ENCODE data around the gene GNG7. TPM values are rescaled to one million over a fixed set of nuclear protein-coding genes. Genes with fewer than 3 reads are reported as not detected.
A peak's percentile ranks its signal among the peaks of the same experiment; 100 is the strongest.
"Not testable (repeated sequence)": the region's sequence is repeated elsewhere in the genome, so short reads cannot be mapped to it uniquely, and the experiment has no call there.

Gene GNG7
- total and polyA plus RNA-seq, 12 donors: 0.83 to 16.5 (median 7.8) TPM

DNA sequence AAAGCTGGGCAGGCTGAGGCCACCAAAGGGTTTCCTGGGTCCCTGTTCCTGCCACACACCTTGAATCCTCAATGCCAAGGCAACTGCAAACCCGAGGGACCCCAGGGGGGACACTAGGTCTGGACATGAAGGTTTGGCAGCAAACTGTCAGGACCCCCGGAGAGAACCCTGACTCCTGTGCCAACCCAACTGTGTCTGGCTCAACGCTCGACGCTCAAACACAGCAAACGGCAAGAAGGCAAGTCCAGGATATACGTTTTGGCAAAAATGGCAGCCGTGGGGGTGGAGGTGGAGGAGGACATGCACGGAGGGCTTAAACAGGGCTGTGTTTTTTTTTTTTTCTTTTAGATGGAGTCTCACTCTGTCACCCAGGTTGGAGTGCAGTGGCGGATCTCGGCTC, 153.5 kb downstream of the GNG7 start:
- H3K4me3 ChIP-seq: no peak overlapping the region
- no peaks in the 10 kb centered on the region for H3K27me3 ChIP-seq
- H3K36me3 ChIP-seq (replicated peaks in 1 of 2): no peaks in the 10 kb centered on the region
- no peak for TF ChIP-seq POLR2A (IDR thresholded peaks at IDR 0.05)
- TF ChIP-seq, protein P1, sequence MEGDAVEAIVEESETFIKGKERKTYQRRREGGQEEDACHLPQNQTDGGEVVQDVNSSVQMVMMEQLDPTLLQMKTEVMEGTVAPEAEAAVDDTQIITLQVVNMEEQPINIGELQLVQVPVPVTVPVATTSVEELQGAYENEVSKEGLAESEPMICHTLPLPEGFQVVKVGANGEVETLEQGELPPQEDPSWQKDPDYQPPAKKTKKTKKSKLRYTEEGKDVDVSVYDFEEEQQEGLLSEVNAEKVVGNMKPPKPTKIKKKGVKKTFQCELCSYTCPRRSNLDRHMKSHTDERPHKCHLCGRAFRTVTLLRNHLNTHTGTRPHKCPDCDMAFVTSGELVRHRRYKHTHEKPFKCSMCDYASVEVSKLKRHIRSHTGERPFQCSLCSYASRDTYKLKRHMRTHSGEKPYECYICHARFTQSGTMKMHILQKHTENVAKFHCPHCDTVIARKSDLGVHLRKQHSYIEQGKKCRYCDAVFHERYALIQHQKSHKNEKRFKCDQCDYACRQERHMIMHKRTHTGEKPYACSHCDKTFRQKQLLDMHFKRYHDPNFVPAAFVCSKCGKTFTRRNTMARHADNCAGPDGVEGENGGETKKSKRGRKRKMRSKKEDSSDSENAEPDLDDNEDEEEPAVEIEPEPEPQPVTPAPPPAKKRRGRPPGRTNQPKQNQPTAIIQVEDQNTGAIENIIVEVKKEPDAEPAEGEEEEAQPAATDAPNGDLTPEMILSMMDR (IDR thresholded peaks at IDR 0.05): no peak
- intact Hi-C loops (cut with DNase I): loop anchor here in 1 of 2 donors (10.0 kb wide), 1 partner anchor 54 kb away; no protein-coding TSS in a partner anchor
- H3K27ac ChIP-seq: peak overlapping the region in 2 of 5 donors; percentile 21 to 85
- no peak for DNase-seq
- no peaks in the 10 kb centered on the region for H3K9me3 ChIP-seq (replicated peaks in 1 of 3)
- H3K4me1 ChIP-seq (replicated peaks in 1 of 2): peaks cover 19 to 36% of the 10 kb centered on the region in 2 donors
- 92 to 96% (median 94%) methylated on average over 10 to 11 of the region's 11 CpGs for WGBS, 4 donors

DNA sequence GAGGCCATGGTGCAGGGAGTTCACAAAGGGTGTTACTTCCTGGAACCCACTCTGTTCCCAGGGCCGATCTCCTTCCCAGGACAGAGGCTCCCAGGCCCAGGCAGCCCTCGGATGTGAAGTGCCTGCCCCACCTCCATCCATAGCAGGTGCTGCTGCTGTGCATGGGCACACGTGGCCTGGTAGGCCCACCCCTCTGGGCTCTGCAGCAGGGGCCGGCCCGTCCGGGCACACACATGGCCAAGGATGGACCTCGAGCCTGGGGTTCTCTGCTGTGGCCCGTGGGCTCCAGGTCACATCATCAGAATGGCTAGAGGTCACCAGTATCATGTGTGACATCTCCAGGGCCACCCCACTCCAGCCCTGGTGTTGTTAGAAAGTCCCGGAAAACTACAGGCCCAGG, 154.8 kb downstream of the GNG7 start:
- Histone ChIP-seq H3K27me3 (no peaks in the 10 kb centered on the region), H3K4me1 (replicated peaks in 1 of 2) (peaks cover 29 to 48% of the 10 kb centered on the region in 2 donors), H3K36me3 (replicated peaks in 1 of 2) (no peaks in the 10 kb centered on the region), H3K4me3 (no peak overlapping the region), H3K9me3 (replicated peaks in 1 of 3) (no peaks in the 10 kb centered on the region), H3K27ac (peak overlapping the region in 3 of 5 donors; percentile 90 to 98 (median 97))
- DNase-seq: no peak
- TF ChIP-seq POLR2A (IDR thresholded peaks at IDR 0.05): no peak
- TF ChIP-seq, protein P1 (IDR thresholded peaks at IDR 0.05): no peak
- 83 to 93% (median 91%) methylated on average over 2 to 9 of the region's 9 CpGs for WGBS, 4 donors
- intact Hi-C loops (cut with DNase I): loop anchor here in 1 of 2 donors (10.0 kb wide), 1 partner anchor 53 kb away; no protein-coding TSS in a partner anchor

DNA sequence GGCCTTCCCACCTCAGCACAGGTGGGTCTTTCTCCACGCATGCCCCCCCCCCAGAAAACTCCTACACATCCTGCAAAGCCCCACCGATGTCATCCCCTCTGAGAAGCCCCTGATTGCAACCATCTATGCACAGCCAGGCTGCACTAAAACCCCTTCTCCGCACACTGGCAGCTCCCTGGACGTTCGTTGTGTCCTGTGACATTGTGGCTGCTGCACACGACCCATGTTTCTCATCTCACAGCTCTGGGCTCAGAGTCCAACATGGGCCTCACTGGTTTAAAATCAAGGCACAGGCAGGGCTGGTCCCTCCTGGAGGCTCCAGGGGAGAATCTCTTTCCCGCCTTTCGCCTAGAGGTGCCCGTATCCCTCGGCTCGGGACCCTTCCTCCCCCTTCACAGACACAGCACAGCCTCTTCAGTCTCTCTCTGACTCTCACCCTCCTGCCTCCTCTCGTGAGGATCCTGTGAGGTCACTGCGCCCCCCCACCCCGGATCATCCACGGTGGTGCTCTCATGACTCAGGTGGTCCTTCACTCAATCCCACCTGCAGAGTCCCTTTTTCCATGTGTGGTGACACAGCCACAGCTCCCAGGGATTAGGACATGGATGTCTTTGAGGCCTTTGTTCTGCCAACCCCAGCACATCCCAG, 155.3 kb downstream of the GNG7 start:
- WGBS, 4 donors: 79 to 91% (median 85%) methylated on average over 13 to 15 of the region's 15 CpGs
- Histone ChIP-seq H3K4me1 (replicated peaks in 1 of 2) (peaks cover 35 to 54% of the 10 kb centered on the region in 2 donors), H3K27me3 (no peaks in the 10 kb centered on the region), H3K4me3 (no peak overlapping the region), H3K36me3 (replicated peaks in 1 of 2) (no peaks in the 10 kb centered on the region), H3K9me3 (replicated peaks in 1 of 3) (no peaks in the 10 kb centered on the region), H3K27ac (peak overlapping the region in 4 of 5 donors; percentile 84 to 98 (median 94))
- intact Hi-C loops (cut with DNase I): loop anchor here in 1 of 2 donors (10.0 kb wide), 1 partner anchor 52 kb away; no protein-coding TSS in a partner anchor
- TF ChIP-seq, protein P1 (IDR thresholded peaks at IDR 0.05): no peak
- TF ChIP-seq POLR2A (IDR thresholded peaks at IDR 0.05): no peak
- DNase-seq: no peak

DNA sequence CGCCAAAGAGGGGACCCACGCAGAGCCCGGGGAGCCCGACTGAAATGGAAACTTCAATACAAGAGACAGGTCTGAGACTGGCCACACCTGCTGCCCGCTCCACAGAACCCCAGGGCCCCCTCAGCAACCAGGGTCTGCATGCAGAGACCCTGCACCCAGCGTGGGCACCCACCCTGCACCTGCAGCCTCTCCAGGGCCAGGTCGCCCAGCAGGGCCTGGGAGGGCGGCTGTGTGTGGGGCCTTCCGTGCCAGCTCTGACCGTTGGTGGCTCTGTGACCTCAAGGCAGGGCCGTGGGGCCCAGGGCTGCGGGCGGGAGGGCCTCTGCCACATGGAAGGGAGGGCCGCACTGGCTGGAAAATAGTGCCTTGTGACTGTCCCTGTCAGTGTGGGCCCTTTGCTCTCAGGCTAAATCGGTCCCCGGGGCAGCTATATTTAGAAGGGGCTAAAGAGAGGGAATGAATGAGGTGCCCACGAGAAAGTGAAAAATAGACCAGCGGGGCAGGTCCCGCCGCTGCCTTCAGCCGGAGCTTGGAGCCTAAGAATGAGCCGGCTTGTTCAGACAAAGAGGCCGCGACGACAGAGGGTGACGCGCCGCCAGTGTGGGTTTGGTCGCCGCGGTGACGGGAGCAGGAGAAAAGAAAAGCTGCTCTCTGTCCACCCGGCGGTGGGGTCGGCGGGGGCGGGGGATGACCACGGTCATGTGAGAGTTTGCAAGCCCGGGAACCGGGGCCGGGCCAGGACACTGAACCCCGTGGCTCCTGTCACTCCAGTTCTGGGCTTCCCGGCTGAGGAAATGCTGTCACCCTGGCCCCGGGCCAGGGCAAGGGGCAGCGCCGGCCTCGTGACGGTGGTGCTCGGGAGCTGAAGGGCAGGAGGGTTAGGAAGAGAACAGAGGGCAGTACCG, 156.1 kb downstream of the GNG7 start:
- WGBS, 4 donors: 33 to 50% (median 35%) methylated on average over 21 to 50 of the region's 50 CpGs
- intact Hi-C loops (cut with DNase I): loop anchor here in 1 of 2 donors (10.0 kb wide), 1 partner anchor 52 kb away; no protein-coding TSS in a partner anchor
- H3K27ac ChIP-seq: peak overlapping the region; percentile 79 to 98 (median 90)
- no peaks in the 10 kb centered on the region for H3K36me3 ChIP-seq (replicated peaks in 1 of 2)
- DNase-seq: peak; percentile 82 to 97 (median 91)
- TF ChIP-seq, protein P1 (IDR thresholded peaks at IDR 0.05): no peak
- TF ChIP-seq POLR2A (IDR thresholded peaks at IDR 0.05): peak in 1 of 2 donors; percentile 67
- H3K9me3 ChIP-seq (replicated peaks in 1 of 3): no peaks in the 10 kb centered on the region
- H3K27me3 ChIP-seq: no peaks in the 10 kb centered on the region
- peaks cover 40 to 62% of the 10 kb centered on the region in 2 donors for H3K4me1 ChIP-seq (replicated peaks in 1 of 2)
- peak overlapping the region in 1 of 4 donors; percentile 14 for H3K4me3 ChIP-seq

DNA sequence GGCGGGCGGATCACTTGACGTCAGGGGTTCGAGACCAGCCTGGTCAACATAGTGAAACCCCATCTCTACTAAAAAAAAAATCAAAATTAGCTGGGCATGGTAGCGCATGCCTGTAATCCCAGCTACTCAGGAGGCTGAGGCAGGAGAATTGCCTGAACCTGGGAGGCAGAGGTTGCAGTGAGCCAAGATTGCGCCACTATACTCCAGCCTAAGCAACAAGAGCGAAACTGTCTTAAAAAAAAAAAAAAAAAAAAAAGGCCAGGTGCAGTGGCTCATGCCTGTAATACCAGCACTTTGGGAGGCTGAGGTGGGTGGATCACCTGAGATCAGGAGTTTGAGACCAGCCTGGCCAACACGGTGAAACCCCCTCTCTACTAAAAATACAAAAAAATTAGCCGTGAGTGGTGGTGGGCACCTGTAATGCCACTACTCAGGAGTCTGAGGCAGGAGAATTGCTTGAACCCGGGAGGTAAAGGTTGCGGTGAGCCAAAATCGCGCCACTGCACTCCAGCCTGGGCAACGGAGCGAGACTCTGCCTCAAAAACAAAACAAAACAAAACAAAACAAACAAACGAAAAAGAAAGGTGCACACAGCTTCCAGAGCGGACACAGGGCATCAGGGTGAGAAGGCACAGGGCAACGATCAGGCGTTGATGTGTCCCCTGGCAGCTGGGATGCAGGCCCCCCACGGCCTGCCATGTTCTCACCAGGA, 156.9 kb downstream of the GNG7 start:
- not testable (repeated sequence) for H3K9me3 ChIP-seq (replicated peaks in 1 of 3); DNase-seq; H3K4me3 ChIP-seq; H3K36me3 ChIP-seq (replicated peaks in 1 of 2); H3K27me3 ChIP-seq
- 89 to 95% (median 91%) methylated on average over 16 to 20 of the region's 20 CpGs for WGBS, 4 donors
- intact Hi-C loops (cut with DNase I): loop anchor here in 1 of 2 donors (10.0 kb wide), 1 partner anchor 51 kb away; no protein-coding TSS in a partner anchor
- Histone ChIP-seq H3K4me1 (replicated peaks in 1 of 2) (peaks cover 40 to 68% of the 10 kb centered on the region in 2 donors), H3K27ac (peak overlapping the region; percentile 79 to 98 (median 97))

Data from adrenal gland (tissue), 12 donors.